Right lobe of liver (tissue), 6 donors: ENCODE results near the gene DCAF12L1. TPM values are rescaled to one million over a fixed set of nuclear protein-coding genes. Genes with fewer than 3 reads are reported as not detected.

Experiments
- ATAC-seq, 4 donors: fragments of 200-7000 bp; cut with Tn5 transposase; one replicate each; pipeline ENCODE4 v1.9.1; 2020; ENCODE audit warnings: mild to moderate bottlenecking in 4 of 4, moderate library complexity in 4 of 4
- DNase-seq, 3 donors: peaks; one replicate each; pipeline ENCODE4 v3.0.0-alpha.2; 2020
- H3K27ac ChIP-seq, 3 donors: fragments of 200-600 bp; one replicate each; pipeline ENCODE4 v1.8.0; 2022
- H3K27me3 ChIP-seq, 2 donors: fragments of 200-600 bp; one replicate each; pipeline ENCODE4 v1.8.0; 2022
- H3K36me3 ChIP-seq, 4 donors: fragments of 200-600 bp; sonication (generic) in 1 of 4; one replicate each; pipeline versions ENCODE4 v1.5.1 to v1.8.0; 2017 to 2022; ENCODE audit warnings: control low read depth in 1 of 4
- H3K4me1 ChIP-seq, 4 donors: fragments of 200-600 bp; sonication (generic) in 1 of 4; one replicate each; pipeline versions ENCODE4 v1.5.1 to v1.8.0; 2017 to 2022; ENCODE audit warnings: control low read depth in 1 of 4
- H3K4me3 ChIP-seq, 3 donors: fragments of 200-600 bp; one replicate each; pipeline ENCODE4 v1.8.0; 2022
- H3K9me3 ChIP-seq, 4 donors: fragments of 200-600 bp; sonication (generic) in 1 of 4; one replicate each; pipeline versions ENCODE4 v1.5.1 to v1.8.0; 2017 to 2022; ENCODE audit warnings: control low read depth in 1 of 4
- POLR2A ChIP-seq: fragments of 450-650 bp; IDR thresholded peaks from one replicate; pipeline ENCODE4 v1.6.1; 2017; ENCODE audit warnings: antibody characterized with exemption, mild to moderate bottlenecking
- whole genome bisulfite sequencing: methylation state at CpG from one replicate; pipeline ENCODE4 v1.1.6; 2018; ENCODE audit warnings: low coverage, low lambda C conversion rate; ENCODE audit not compliant: insufficient coverage; ENCODE audit errors: missing lambda C conversion rate; 5-methylcytosine and 5-hydroxymethylcytosine counted together
- intact Hi-C, 2 donors: fragments of 100-400 bp; cut with DNase I; formaldehyde crosslinking; loops; one replicate each; pipeline versions ENCODE4 v1.11.2 to v1.14.1; 2022
- long read RNA-seq: library from polyadenylated mRNA; unstranded; transcript quantifications from one replicate; pipeline ENCODE4 v2.0.0, GENCODE V29; 2019
- total RNA-seq, 6 experiments: library from RNA; depleted of rRNA in 2 of 6; stranded (reverse); fragments of >200 nt in 2 of 6; fragmentation: NEBNext Ultra II Directional in 3 of 6; extraction: Animal tissue kit (Norgen Biotek cat#: 25700) in 3 of 6; gene quantifications; one replicate each; pipeline versions ENCODE4 v1.1.0 to v1.2.4, GENCODE V29; 2016 to 2023
- TF ChIP-seq, protein P1 (sequence below), 4 donors: fragments of 200-600 bp in 3 of 4; fragments of 450-650 bp in 1 of 4; IDR thresholded peaks; one replicate each; pipeline versions ENCODE4 v1.5.1 to v1.8.0; 2016 to 2022; ENCODE audit warnings: antibody characterized with exemption in 4 of 4, mild to moderate bottlenecking in 2 of 4
- donor health status: DM: no; HTN: yes; CAD: no.
- donor health status: DM: no; HTN: no; CAD: no.
- donor health status: DM: no; HTN: no; CAD: no.
- donor health status: DM: no; HTN: yes; CAD: no.
- donor health status: DM: no; HTN: yes; CAD: no.

The DCAF12L1 gene
- total RNA-seq, result not detected
- long read RNA-seq, result 0 reads

GRCh38 chrX:126552313-126553022 is at the start of gene DCAF12L1:
DCAF12L1 (minus strand) TSS chrX:126552814; CDS start chrX:126552608, 206 bp downstream.
- WGBS, result 51% methylated on average over 31 of the region's 83 CpGs
- no peak for TF ChIP-seq POLR2A
- TF ChIP-seq, protein P1, sequence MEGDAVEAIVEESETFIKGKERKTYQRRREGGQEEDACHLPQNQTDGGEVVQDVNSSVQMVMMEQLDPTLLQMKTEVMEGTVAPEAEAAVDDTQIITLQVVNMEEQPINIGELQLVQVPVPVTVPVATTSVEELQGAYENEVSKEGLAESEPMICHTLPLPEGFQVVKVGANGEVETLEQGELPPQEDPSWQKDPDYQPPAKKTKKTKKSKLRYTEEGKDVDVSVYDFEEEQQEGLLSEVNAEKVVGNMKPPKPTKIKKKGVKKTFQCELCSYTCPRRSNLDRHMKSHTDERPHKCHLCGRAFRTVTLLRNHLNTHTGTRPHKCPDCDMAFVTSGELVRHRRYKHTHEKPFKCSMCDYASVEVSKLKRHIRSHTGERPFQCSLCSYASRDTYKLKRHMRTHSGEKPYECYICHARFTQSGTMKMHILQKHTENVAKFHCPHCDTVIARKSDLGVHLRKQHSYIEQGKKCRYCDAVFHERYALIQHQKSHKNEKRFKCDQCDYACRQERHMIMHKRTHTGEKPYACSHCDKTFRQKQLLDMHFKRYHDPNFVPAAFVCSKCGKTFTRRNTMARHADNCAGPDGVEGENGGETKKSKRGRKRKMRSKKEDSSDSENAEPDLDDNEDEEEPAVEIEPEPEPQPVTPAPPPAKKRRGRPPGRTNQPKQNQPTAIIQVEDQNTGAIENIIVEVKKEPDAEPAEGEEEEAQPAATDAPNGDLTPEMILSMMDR (IDR thresholded peaks at IDR 0.05), result no peak
- ATAC-seq (peak in 1 of 4 donors; percentile 25), DNase-seq (peak in 1 of 3 donors; percentile 48)
- H3K27ac ChIP-seq, result no peak within 1 kb of the TSS
- intact Hi-C loops, result no loop called here
- H3K4me1 ChIP-seq, result no peaks in the 10 kb centered on the region
- no peak within 1 kb of the TSS for H3K4me3 ChIP-seq
- no peaks in the 10 kb centered on the region for H3K36me3 ChIP-seq
- no peaks in the 10 kb centered on the region for H3K27me3 ChIP-seq
- no peaks in the 10 kb centered on the region for H3K9me3 ChIP-seq

- no peak overlapping the region for H3K4me3 ChIP-seq
- no peaks in the 10 kb centered on the region for H3K36me3 ChIP-seq
- H3K9me3 ChIP-seq, result no peaks in the 10 kb centered on the region
- TF ChIP-seq, protein P1 (IDR thresholded peaks at IDR 0.05), result no peak
- TF ChIP-seq POLR2A, result no peak
- ATAC-seq, result no peak
- no peak overlapping the region for H3K27ac ChIP-seq
- WGBS, result 54% methylated on average over 14 of the region's 39 CpGs
- H3K27me3 ChIP-seq, result no peaks in the 10 kb centered on the region
- peak in 1 of 3 donors; percentile 37 for DNase-seq
- no peaks in the 10 kb centered on the region for H3K4me1 ChIP-seq
- intact Hi-C loops, result no loop called here
Observed at GRCh38 chrX:126580877-126581276, 28.3 kb upstream of the DCAF12L1 start.

- ATAC-seq (no peak), DNase-seq (no peak)
- intact Hi-C loops, result no loop called here
- H3K4me3 ChIP-seq, result no peak overlapping the region
- no peak overlapping the region for H3K27ac ChIP-seq
- no peaks in the 10 kb centered on the region for H3K27me3 ChIP-seq
- no peaks in the 10 kb centered on the region for H3K9me3 ChIP-seq
- TF ChIP-seq, protein P1 (IDR thresholded peaks at IDR 0.05), result no peak
- TF ChIP-seq POLR2A, result no peak
- no peaks in the 10 kb centered on the region for H3K36me3 ChIP-seq
- 16% methylated on average over 1 of the region's 1 CpG for WGBS
- H3K4me1 ChIP-seq, result no peaks in the 10 kb centered on the region
Observed at GRCh38 chrX:126575911-126576310, 23.3 kb upstream of the DCAF12L1 start.

GRCh38 chrX:126557151-126557550 is 4.5 kb upstream of the DCAF12L1 start:
- 27% methylated on average over 1 of the region's 1 CpG for WGBS
- no peaks in the 10 kb centered on the region for H3K9me3 ChIP-seq
- TF ChIP-seq, protein P1 (IDR thresholded peaks at IDR 0.05), result no peak
- TF ChIP-seq POLR2A, result no peak
- H3K36me3 ChIP-seq, result no peaks in the 10 kb centered on the region
- no peaks in the 10 kb centered on the region for H3K4me1 ChIP-seq
- DNase-seq, result no peak
- H3K27ac ChIP-seq, result no peak overlapping the region
- intact Hi-C loops, result no loop called here
- no peak overlapping the region for H3K4me3 ChIP-seq
- H3K27me3 ChIP-seq, result no peaks in the 10 kb centered on the region
- ATAC-seq, result no peak
